Stimulated activated CD8-positive, alpha-beta memory T cell treated with anti-CD3 and anti-CD28 coated beads, Interleukin-4, amount 100 ng/mL, for 4 hours (primary cell): ENCODE results near the gene GPHN.
"Not testable (repeated sequence)": the region's sequence is repeated elsewhere in the genome, so short reads cannot be mapped to it uniquely, and the experiment has no call there.

ENCODE experiments used
- DNase-seq, 2 donors: peaks; one replicate each; pipeline ENCODE4 v3.0.0-alpha.2; 2020; ENCODE audit warnings: low read depth in 2 of 2, low spot score in 1 of 2

The GPHN gene

GRCh38 chr14:67018720-67019119 is 510.8 kb downstream of the GPHN start:
- DNase-seq, result no peak

GRCh38 chr14:67019796-67020195 is 511.8 kb downstream of the GPHN start:
- DNase-seq, result no peak

DNA sequence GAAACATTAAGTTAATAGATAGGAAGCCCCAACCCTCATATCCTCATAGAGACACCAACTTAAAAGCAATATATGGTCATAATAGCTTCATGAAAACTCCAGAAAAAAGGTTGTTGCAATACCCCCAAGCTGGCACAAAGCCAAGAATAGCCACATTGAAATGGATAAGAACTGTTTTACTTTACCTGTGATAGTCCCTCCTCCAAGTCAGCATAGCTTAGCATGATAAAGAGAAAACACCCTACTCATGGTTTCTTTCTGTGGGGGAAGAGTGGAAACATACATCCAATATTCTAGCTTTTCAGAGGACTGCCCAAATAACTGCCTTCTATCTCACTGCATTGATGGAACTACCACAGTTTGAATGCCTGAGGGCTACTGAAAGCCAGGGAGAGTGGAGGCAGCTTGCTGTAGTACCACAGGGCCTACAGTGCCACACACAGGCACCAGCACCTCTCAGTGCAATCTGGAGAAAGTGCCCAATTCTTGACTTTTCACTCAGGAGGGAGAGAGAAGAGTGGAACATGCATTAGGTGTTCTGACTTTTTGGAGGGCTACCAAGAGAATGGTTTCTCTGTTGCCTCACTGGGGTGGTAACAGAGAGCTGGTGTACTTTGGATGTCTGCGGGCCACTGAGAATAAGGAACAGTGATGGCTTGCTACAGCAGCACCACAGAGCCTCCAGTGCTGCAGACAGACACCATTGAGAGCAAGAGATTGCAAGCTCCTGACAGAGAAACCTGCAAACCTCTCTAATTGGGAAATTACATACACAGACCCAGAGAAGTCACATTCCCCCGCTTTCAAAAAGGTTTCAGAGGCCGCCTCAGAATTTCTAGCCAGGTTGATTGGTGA is 524.2 kb downstream of the GPHN start:
- DNase-seq, result no peak

DNA sequence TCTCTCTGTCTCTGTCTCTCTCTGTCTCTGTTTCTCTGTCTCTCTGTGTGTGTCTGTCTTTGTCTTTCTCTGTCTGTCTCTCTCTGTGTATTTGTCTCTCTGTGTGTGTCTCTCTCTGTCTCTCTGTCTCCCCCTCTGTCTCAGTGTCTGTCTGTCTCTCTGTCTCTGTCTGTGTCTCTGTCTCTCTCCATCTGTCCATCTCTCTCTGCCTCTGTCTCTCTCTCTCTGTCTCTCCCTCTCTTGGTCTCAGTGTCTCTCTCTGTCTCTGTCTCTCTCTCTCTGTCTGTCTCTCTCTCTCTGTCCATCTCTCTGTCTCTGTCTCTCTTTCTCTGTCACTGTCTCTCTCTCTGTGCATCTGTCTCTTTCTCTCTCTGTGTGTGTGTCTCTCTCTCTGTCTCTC is 537.5 kb downstream of the GPHN start:
- no peak for DNase-seq

- DNase-seq, result no peak
These were observed 542.9 kb downstream of the GPHN start for GRCh38 chr14:67050896-67051295.

GRCh38 chr14:67056684-67057083 is 548.7 kb downstream of the GPHN start:
- no peak for DNase-seq

DNA sequence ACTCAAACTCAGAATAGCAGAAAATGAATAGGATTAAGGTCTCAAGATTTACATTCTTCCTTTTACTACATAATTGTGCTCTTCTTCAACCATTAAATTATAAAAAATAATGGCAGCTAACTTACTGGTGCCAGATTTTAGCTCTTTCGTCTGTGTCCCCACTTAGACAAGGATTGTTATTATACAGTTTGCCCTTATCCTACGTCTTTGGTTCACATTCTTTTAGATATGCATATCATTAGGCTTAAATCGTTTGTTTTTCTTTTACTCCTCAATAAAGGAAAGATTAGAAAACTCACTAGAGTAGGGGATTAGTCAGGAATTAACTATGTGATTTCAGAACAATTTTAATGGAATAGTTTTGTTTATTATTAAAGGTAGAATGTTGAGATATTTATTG is 551.6 kb downstream of the GPHN start:
- no peak for DNase-seq

DNA sequence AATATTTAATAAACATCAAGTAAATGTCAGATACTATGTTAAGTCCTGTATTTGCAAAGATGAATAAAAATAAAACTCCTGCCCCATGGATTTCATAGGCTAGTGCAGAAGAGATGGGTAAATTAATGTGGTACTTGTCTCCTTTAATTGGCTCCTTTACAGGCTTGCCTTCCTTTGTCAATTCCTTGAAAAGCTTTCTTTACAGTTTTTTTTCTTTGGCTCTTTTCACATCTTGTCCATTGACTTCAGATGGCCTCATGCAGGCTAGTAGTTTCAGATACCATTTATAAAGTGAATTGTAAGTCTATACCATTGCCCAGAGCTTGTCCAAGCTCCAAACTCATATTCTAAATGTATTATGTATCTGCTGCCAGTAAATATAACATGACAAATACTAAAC is 552.6 kb downstream of the GPHN start:
- no peak for DNase-seq

GRCh38 chr14:67067070-67067814 is 559.3 kb downstream of the GPHN start:
- not testable (repeated sequence) for DNase-seq

DNA sequence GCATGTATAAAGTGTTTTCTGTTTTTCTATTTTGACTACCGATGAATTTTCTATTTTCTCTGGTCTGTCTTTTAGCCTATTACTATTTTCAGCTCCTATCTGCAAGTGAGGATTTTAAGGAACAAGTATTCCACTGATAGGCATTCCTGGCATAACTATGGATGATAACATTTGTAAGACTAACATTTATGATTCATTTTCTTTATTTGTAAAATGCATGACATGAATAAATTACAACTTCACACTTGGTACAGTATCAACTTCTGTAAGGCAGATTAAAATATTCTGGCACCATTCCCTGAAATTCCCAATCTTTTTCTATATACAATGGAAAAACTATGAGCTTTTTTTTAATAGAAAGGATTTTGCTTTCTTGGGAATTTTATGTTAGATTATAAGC is 560.3 kb downstream of the GPHN start:
- no peak for DNase-seq

GRCh38 chr14:67071506-67071905 is 563.6 kb downstream of the GPHN start:
- DNase-seq, result no peak

GRCh38 chr14:67077921-67078320 is 570.0 kb downstream of the GPHN start:
- DNase-seq, result no peak

DNA sequence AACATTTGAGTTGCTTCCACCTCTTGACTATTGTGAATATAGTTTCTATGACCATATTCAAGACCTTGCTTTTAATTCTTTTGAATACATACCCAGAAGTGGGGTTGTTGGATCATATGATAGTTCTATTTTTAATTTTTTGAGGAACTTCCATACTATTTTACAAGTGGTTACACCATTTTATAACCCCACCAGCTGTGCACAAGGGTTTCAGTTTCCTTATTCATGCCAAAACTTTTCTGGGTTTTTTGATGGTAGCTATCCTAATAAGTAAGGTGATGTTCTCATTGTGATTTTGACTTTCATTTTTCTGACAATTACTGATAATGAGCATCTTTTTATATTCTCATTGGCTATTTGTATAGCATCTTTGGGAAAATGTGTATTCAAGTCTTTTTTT is 571.9 kb downstream of the GPHN start:
- DNase-seq, result no peak

- DNase-seq, result no peak
These were observed 600.3 kb downstream of the GPHN start for GRCh38 chr14:67108230-67108629.

GRCh38 chr14:67111022-67111421 is 603.1 kb downstream of the GPHN start:
- DNase-seq, result no peak

DNA sequence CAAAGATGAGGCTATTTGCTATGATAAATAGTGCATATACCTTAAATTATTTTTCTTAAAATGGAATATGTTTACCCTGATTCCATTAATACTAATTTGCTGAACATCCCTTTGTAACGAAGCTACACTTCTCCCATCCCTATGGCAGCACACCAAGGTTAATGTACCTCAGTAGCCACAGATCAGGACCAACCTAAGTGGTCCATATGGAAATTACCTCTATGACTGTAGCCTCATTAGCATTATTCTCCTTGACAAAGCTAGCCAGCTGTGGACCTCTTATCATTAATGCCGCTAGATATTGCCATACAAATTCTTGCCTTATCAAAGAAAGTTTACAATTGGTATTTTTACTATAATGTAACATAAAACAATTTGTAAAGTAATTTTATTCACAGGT is 604.4 kb downstream of the GPHN start:
- DNase-seq, result no peak

DNA sequence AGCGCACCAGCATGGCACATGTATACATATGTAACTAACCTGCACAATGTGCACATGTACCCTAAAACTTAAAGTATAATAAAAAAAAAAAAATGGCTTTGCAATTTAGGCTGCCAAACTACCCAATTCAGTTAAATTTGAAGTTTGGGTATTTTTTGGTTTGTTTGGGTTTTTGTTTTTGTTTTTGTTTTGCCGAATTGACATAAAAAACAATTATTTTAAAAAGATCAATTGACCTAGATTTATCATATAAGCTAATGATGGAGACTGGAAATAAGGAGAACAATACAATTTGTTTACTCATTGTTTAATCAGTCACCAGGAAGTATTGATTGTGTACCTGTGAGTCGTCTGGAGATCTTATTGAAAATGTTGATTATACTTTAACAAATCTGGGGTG is 619.2 kb downstream of the GPHN start:
- no peak for DNase-seq

DNA sequence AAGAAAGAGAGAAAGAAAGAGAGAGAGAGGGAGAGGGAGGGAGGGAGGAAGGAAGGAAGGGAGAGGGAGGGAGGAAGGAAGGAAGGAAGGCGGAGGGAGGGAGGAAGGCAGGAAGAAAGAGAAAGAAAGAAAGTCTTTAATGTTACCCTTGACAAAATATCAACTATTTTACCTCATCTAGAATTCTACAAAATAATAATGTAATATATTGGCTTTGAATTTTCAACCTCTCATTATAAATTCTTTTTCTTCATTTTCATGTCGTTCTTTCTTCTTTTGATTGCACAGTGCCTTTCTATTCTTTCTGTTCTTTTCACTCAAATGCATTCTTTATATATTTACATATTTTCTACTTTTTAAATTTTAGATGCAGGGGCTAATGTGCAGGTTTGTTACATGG is 621.8 kb downstream of the GPHN start:
- DNase-seq, result no peak

DNA sequence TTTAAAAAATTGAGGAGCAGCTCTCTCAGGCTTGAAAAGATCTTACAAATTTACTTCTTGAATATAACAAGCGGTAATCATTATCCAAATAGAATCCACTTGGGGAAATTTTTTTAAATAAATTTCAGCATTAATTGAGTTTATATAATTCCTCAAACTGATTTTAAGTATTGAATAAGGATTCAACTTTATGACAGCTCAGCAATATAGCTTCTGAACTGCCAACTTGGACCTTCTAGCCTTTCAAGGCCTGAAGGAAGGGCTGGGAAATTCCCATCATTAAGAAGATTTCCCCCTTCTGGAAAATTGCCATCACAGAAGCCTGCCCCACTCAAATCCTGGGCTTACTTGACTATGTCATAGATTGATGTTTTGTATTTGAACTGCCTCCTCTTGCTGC is 623.7 kb downstream of the GPHN start:
- no peak for DNase-seq

DNA sequence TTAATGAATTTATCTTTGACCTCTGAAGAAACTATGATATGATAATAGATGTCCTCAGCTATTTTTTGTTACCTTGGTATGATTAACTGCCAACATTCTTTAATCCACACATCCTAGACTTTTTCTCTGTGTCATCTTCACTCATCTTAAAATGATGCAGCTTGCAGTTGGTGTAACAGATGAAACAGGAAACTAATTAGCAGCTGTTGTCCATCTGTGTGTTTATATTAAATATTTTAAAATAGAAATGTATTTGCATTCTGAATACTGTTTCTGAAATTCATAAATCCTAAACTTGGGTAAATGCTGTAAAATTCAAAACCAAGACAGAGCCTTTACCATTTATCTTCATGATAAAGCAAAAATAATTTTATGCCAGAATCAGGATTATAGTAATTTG is 625.2 kb downstream of the GPHN start:
- no peak for DNase-seq

DNA sequence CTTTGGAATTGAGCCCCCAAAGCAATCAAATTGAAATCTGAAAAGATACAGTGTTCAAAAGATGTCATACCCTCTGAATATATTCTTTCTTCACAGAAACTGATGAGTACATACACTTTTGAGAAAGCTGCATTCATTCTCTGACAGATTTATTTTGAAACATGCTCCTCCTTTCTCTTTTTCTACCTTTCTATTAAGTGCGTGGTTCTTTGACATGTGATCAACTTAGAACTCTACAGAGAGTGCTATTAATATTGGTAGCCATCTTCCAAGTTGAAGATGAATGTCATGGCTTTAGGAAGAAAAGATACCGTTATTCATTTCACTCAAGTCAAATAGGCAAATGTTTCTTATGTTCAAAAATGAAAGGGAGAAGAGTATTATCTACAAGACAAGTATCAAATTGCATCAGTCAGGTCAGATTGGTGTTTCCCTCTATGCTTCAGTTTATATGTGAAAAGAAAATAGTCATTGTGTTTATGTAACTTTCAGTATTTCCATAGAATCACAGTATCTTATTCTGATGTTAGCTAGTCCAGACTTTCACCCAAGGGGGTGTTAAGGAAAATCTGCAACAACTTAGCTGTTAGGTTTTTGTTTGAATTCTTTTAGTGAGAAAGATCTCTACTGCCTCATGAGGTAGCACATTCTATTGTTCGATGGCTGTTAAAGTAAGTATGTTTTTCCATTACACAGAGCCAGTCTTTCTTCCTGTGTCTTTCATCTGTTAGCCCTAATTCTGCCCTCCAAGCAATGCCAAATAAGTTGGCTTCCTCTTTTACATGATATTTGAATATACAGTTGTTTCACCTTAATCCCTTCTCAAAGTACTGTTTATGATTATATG is 625.9 kb downstream of the GPHN start:
- no peak for DNase-seq
